ENCODE results near the gene C10orf95. TPM values are rescaled to one million over a fixed set of nuclear protein-coding genes. Genes with fewer than 3 reads are reported as not detected.

Gene C10orf95
- total and polyA plus RNA-seq, 2 of the 13 experiments (the other 11 are each of a cell fraction or from before 2014, with no cell fraction given): 0.05 to 0.07 TPM

DNA sequence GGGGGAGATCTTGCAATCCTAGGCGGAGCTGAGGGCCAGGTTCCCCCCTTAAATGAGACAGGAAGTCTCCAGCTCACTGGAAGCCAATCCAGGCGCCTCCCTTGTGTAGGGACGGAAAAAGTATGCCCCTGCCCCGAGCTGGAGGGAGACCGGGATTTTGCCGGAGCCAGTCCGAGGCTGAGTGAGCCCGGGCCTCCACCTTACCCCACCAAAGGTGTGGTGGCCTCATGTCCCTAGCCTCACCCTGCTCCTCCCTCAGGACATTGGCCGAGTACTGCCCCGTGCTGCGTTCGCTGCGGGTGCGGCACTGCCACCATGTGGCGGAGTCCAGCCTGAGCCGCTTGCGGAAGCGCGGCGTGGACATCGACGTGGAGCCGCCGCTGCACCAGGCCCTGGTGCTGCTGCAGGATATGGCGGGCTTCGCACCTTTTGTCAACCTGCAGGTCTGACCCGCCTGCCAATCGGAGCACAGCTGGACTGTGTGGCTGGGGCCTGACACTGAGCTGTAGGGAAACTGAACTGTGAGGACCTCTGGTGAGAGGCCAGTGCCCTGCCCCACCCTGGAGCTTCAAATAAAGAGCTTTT lies 28.7 kb downstream of the C10orf95 start (continued):
- TF ChIP-seq, protein P1, sequence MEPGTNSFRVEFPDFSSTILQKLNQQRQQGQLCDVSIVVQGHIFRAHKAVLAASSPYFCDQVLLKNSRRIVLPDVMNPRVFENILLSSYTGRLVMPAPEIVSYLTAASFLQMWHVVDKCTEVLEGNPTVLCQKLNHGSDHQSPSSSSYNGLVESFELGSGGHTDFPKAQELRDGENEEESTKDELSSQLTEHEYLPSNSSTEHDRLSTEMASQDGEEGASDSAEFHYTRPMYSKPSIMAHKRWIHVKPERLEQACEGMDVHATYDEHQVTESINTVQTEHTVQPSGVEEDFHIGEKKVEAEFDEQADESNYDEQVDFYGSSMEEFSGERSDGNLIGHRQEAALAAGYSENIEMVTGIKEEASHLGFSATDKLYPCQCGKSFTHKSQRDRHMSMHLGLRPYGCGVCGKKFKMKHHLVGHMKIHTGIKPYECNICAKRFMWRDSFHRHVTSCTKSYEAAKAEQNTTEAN (CRISPR knock-in tag; conservative IDR thresholded peaks at IDR 0.05): no peak; the same call in 1 of the 2 replicates
- TF ChIP-seq, protein P2, sequence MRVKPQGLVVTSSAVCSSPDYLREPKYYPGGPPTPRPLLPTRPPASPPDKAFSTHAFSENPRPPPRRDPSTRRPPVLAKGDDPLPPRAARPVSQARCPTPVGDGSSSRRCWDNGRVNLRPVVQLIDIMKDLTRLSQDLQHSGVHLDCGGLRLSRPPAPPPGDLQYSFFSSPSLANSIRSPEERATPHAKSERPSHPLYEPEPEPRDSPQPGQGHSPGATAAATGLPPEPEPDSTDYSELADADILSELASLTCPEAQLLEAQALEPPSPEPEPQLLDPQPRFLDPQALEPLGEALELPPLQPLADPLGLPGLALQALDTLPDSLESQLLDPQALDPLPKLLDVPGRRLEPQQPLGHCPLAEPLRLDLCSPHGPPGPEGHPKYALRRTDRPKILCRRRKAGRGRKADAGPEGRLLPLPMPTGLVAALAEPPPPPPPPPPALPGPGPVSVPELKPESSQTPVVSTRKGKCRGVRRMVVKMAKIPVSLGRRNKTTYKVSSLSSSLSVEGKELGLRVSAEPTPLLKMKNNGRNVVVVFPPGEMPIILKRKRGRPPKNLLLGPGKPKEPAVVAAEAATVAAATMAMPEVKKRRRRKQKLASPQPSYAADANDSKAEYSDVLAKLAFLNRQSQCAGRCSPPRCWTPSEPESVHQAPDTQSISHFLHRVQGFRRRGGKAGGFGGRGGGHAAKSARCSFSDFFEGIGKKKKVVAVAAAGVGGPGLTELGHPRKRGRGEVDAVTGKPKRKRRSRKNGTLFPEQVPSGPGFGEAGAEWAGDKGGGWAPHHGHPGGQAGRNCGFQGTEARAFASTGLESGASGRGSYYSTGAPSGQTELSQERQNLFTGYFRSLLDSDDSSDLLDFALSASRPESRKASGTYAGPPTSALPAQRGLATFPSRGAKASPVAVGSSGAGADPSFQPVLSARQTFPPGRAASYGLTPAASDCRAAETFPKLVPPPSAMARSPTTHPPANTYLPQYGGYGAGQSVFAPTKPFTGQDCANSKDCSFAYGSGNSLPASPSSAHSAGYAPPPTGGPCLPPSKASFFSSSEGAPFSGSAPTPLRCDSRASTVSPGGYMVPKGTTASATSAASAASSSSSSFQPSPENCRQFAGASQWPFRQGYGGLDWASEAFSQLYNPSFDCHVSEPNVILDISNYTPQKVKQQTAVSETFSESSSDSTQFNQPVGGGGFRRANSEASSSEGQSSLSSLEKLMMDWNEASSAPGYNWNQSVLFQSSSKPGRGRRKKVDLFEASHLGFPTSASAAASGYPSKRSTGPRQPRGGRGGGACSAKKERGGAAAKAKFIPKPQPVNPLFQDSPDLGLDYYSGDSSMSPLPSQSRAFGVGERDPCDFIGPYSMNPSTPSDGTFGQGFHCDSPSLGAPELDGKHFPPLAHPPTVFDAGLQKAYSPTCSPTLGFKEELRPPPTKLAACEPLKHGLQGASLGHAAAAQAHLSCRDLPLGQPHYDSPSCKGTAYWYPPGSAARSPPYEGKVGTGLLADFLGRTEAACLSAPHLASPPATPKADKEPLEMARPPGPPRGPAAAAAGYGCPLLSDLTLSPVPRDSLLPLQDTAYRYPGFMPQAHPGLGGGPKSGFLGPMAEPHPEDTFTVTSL (CRISPR knock-in tag; IDR thresholded peaks at IDR 0.05; ENCODE audit: borderline replicate concordance): no peak
- TF ChIP-seq ZNF720 (CRISPR knock-in tag; IDR thresholded peaks at IDR 0.05) (no peak), SP2 (CRISPR knock-in tag; IDR thresholded peaks at IDR 0.05) (no peak; the same call in 1 of the 2 replicates), ZNF614 (CRISPR knock-in tag; IDR thresholded peaks at IDR 0.05; ENCODE audit: borderline replicate concordance) (peak; percentile 49; the same call in 1 of the 2 replicates), ZNF136 (CRISPR knock-in tag; IDR thresholded peaks at IDR 0.05; ENCODE audit: low read depth) (no peak), ZBTB21 (CRISPR knock-in tag; IDR thresholded peaks at IDR 0.05) (no peak), RBM39 (IDR thresholded peaks at IDR 0.05; ENCODE audit: low read depth, low read length, poor library complexity, severe bottlenecking) (no peak), NRL (CRISPR knock-in tag; IDR thresholded peaks at IDR 0.05; ENCODE audit: borderline replicate concordance) (peak; percentile 89), MLLT10 (CRISPR knock-in tag; IDR thresholded peaks at IDR 0.05) (no peak), JUND (CRISPR knock-in tag; IDR thresholded peaks at IDR 0.05) (no peak), ZNF792 (CRISPR knock-in tag; IDR thresholded peaks at IDR 0.05) (peak; percentile 83), ISX (CRISPR knock-in tag; conservative IDR thresholded peaks at IDR 0.05) (no peak), PRPF4 (IDR thresholded peaks at IDR 0.05; ENCODE audit: low read depth, low read length, poor library complexity, severe bottlenecking) (no peak), ZNF235 (CRISPR knock-in tag; IDR thresholded peaks at IDR 0.05; ENCODE audit: borderline replicate concordance) (no peak; the same call in 1 of the 2 replicates), CC2D1A (CRISPR knock-in tag; IDR thresholded peaks at IDR 0.05) (0 out of 2 replicates have a peak, but pooled peaks have one; percentile 82), FIP1L1 (IDR thresholded peaks at IDR 0.05; ENCODE audit: borderline replicate concordance, insufficient read depth, low read depth, low read length) (no peak), ZEB1 (IDR thresholded peaks at IDR 0.05; ENCODE audit: insufficient replicate concordance, low read depth) (peak; percentile 77), CREB1 (IDR thresholded peaks at IDR 0.05) (0 out of 2 replicates have a peak, but pooled peaks have one; percentile 13), CREB1 (CRISPR knock-in tag; IDR thresholded peaks at IDR 0.05) (no peak), MEIS2 (CRISPR knock-in tag; IDR thresholded peaks at IDR 0.05) (peak; percentile 21; the same call in 1 of the 2 replicates)
- TF ChIP-seq, protein P3, sequence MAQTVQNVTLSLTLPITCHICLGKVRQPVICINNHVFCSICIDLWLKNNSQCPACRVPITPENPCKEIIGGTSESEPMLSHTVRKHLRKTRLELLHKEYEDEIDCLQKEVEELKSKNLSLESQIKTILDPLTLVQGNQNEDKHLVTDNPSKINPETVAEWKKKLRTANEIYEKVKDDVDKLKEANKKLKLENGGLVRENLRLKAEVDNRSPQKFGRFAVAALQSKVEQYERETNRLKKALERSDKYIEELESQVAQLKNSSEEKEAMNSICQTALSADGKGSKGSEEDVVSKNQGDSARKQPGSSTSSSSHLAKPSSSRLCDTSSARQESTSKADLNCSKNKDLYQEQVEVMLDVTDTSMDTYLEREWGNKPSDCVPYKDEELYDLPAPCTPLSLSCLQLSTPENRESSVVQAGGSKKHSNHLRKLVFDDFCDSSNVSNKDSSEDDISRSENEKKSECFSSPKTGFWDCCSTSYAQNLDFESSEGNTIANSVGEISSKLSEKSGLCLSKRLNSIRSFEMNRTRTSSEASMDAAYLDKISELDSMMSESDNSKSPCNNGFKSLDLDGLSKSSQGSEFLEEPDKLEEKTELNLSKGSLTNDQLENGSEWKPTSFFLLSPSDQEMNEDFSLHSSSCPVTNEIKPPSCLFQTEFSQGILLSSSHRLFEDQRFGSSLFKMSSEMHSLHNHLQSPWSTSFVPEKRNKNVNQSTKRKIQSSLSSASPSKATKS (CRISPR knock-in tag; IDR thresholded peaks at IDR 0.05): no peak
